GM12864 (cell line): ENCODE results near the gene XIST.
"Not testable (repeated sequence)": the region's sequence is repeated elsewhere in the genome, so short reads cannot be mapped to it uniquely, and the experiment has no call there.

Experiments
- DNase-seq: peaks from one replicate; pipeline ENCODE4 v3.0.0-alpha.2; 2011; ENCODE audit warnings: low read depth
- H3K4me3 ChIP-seq: 2 replicates; pipeline ENCODE4 v1.5.1; 2011; ENCODE audit warnings: mild to moderate bottlenecking, low read depth, low read length, control low read depth
- CTCF ChIP-seq: IDR thresholded peaks from 2 replicates; pipeline ENCODE4 v1.5.1; 2011; ENCODE audit warnings: low read depth, mild to moderate bottlenecking, moderate library complexity, low read length, control low read depth, inconsistent platforms; ENCODE audit errors: missing control alignments

XIST gene

GRCh38 chrX:73821921-73822559, 30.5 kb downstream of the XIST start:
- TF ChIP-seq CTCF: no peak
- H3K4me3 ChIP-seq: no peak overlapping the region

GRCh38 chrX:73819864-73820558, 32.5 kb downstream of the XIST start:
- H3K4me3 ChIP-seq, DNase-seq: not testable (repeated sequence)

More at GRCh38 chrX:73821921-73822559, 30.5 kb downstream of the XIST start:
- no peak for DNase-seq

- TF ChIP-seq CTCF: no peak
- H3K4me3 ChIP-seq: no peak overlapping the region
- no peak for DNase-seq
These were observed 34.1 kb downstream of the XIST start for GRCh38 chrX:73818200-73819116.

GRCh38 chrX:73817393-73818199, 34.9 kb downstream of the XIST start:
- H3K4me3 ChIP-seq: no peak overlapping the region
- no peak for DNase-seq
- no peak for TF ChIP-seq CTCF

GRCh38 chrX:73812256-73812655, 40.3 kb downstream of the XIST start:
- H3K4me3 ChIP-seq: no peak overlapping the region
- TF ChIP-seq CTCF: no peak
- DNase-seq: no peak

GRCh38 chrX:73804109-73804508, 48.4 kb downstream of the XIST start:
- not testable (repeated sequence) for H3K4me3 ChIP-seq, DNase-seq

- DNase-seq: no peak
- H3K4me3 ChIP-seq: no peak overlapping the region
- no peak for TF ChIP-seq CTCF
These were observed 52.6 kb downstream of the XIST start for GRCh38 chrX:73799888-73800287.

GRCh38 chrX:73792511-73792910, 60.0 kb downstream of the XIST start:
- H3K4me3 ChIP-seq, DNase-seq: not testable (repeated sequence)
